Activated naive CD4-positive, alpha-beta T cell treated with anti-CD3 and anti-CD28 coated beads, Interleukin-2, amount 50 U/mL, for 16 hours (primary cell): ENCODE data around the gene ACTR5.
A peak's percentile ranks its signal among the peaks of the same experiment; 100 is the strongest.

Experiments
- DNase-seq: peaks from one replicate; pipeline ENCODE4 v3.0.0-alpha.2; 2020

Gene ACTR5

GRCh38 chr20:38748097-38748860 lies at the start of gene ACTR5:
TSS of gene ACTR5 (plus strand) at chr20:38748460. CDS start at chr20:38748479, 19 bp downstream.
- peak; percentile 98 for DNase-seq

DNA sequence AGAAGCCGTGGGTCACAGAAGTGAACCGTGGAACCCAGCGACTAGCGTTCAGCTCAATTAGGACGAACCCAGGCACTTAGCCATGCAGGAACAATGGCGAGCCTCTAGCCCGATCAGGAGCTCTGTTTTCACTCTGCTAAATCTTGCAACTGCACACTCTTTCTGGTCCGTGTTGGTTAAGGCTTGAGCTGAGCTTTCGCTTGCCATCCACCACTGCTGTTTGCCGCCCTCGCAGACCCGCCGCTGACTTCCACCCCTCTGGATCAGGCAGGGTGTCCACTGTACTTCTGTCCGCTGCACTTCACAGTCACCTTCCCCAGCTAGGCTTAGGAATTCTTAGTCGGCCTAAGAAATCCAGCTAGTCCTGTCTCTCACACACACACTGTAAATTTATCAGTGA lies 49.7 kb upstream of the ACTR5 start:
- DNase-seq, result no peak

DNA sequence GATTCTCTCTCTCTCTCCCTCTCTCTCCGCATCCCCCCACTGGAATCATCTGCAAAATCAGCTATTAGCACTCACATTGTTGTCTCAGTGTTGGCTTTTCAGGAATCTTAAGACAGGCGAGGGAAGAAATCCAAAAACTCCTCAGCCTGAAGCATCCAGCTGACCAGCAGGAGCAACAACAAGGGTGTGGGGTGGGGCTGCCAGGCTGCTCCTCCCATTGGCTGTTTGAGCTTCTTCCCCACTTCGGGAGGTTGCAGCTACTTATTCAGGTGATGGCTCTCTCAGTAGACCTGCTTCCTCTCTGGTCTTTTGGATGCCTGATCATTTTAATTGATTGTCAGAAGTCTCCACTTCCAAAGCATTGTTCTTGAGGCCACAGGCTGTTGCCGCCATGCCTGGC lies 48.1 kb upstream of the ACTR5 start:
- no peak for DNase-seq

DNA sequence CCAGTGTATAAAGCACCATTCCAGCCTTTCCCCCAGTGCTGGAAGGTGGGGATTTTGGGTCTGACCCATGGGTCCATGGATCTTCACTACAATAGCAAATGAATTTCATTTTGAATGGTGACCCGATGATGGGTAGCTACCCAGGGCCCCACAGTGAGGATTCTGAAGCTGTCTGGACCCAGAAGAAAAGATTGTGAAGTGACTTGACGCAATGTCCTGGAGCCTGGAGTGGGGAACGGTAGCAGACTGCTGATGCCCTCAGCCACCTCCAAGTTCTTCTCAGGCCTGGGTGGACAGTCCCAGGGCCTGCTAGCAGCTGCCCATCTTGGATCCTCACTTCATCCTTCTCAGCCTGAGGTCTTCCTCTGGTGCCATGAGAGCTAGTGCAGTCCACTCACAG lies 47.3 kb upstream of the ACTR5 start:
- no peak for DNase-seq

DNA sequence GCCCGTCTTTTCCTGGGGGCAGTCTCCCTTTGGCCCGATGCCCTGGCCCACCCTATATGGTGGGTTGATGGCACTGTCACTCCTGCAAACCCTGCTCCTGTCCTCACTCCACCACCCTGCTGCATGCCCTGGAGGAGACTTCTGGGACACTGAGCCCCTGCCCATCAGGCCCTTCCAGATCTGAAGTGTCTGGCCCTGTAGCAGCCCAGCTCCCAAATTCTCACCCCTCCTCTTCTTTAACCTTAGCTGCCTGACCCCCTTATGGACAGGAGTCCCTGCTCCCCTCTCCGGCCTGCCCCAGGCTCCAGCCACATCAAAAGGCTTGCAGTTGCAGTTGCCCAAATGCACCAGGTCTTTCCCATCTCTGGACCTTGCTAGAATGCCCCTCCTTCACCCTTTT lies 44.7 kb upstream of the ACTR5 start:
- no peak for DNase-seq

DNA sequence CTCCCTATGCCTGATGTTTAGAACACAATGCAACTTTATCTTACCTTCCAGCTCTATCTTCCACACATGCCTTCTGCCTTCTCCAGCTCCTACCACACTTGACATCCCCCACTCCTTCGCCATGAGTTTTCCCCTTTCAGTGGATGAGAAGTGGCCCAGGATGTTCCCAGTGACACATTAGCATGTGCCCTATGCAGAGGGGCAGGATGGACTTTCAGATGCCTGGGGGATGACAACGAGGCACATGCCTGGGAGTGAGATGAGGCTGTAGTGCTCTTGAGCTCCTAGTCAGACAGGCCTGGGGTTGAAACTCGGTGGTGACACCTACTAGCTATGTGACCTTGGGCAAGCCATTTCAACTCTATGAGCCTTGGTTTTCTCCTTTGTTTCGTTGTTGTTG lies 44.1 kb upstream of the ACTR5 start:
- DNase-seq, result no peak

DNA sequence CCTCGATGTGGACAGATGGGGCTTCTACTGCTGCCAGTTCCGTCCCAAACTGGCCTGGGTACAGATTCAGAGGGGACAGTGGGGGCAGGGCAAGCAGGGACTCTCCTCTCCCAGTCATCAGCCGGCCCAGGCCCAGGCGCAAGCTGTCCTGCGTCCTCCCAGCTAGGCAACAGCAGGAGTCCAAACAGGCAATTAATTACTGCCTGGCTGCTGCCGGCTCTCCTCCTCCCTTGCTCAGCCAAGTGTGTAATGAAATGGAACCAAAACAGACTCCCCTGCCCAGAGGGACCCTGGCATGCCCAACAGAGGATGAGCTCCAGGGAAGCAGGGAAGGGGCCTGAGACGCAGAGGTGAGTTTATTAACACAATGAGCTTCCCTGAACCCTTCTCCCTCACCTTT lies 41.8 kb upstream of the ACTR5 start:
- no peak for DNase-seq

DNA sequence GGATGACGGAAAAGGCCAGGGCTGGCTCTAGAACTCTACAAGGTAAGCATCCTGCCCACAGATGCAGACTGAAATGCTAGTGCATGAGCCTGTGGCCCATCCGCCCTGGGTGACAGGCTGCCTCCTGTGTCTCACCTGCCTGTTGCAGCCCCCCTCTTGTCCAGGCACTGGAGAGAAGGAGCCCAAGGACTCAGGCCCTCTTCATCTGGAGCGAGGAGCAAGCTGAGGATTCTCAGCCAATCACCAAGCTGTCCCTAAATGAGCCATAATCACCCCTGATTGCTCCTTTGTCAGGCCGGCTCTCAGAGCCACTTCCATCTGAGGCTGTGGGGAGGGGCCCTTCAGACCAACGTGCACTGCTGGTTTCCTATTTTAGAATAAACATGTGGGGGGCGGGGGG lies 34.0 kb upstream of the ACTR5 start:
- no peak for DNase-seq

GRCh38 chr20:38715646-38716045 lies 32.6 kb upstream of the ACTR5 start:
- no peak for DNase-seq

DNA sequence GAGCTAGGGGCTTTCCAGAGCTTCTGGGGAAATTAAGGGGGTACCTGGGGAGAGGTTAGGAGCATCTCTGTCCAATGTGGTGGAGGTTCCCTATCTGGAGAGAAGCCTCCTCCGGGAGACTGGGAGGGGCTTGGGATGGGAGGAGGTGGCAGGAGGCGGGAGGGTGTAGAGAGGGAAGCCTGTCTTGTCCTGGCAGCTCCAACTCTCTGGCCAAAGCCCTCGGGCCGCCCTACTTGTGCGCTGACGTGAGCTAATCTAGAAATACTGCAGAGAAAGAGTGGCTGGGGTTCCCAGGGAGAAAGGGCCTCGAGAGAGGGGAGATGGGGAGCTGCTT lies 25.6 kb upstream of the ACTR5 start:
- no peak for DNase-seq

GRCh38 chr20:38723017-38723847 lies 25.0 kb upstream of the ACTR5 start:
- peak; percentile 14 for DNase-seq

- peak; percentile 28 for DNase-seq
Measured at GRCh38 chr20:38723848-38724625, 24.2 kb upstream of the ACTR5 start, which contains the start of gene SLC32A1. TSS of gene SLC32A1 (plus strand) at chr20:38724486. CDS start at chr20:38724725, 239 bp downstream.

GRCh38 chr20:38724626-38725147 lies 23.6 kb upstream of the ACTR5 start:
- DNase-seq, result peak; percentile 13

GRCh38 chr20:38725148-38725901 lies 22.9 kb upstream of the ACTR5 start:
- no peak for DNase-seq

GRCh38 chr20:38725931-38726803 lies 22.1 kb upstream of the ACTR5 start:
- peak; percentile 44 for DNase-seq

DNA sequence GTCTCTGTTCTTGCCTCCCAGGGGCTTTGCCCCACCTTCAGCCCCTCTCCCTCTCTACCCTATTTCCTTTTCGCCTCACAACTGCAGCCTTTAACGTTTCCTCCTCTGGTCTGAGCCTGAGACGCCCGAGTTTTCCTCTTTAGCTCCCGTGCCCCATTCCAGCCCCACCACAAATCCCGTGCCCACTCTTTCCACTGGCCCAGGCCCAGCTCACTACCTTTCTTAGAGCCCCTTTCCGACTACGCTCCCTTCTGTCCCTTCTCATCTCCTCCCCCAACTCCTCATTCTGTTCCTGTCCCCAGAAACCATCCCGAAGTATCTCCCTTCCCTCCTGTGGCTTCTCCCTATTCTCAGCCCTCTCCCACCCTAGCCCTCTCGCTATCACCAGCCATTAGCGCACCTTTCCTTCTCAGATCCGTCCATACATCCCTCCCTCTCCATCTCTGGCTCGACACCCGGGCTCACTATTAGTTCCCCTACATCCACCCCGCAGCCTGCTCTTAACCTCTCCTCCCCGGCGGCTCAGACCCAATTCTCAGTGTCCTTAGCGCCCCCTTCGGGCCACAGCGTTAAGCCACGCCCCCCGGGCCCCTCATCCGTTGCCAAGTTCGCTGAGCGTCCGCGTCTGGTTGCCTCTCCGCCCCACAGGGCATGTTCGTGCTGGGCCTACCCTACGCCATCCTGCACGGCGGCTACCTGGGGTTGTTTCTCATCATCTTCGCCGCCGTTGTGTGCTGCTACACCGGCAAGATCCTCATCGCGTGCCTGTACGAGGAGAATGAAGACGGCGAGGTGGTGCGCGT lies 21.3 kb upstream of the ACTR5 start:
- DNase-seq, result peak; percentile 58

DNA sequence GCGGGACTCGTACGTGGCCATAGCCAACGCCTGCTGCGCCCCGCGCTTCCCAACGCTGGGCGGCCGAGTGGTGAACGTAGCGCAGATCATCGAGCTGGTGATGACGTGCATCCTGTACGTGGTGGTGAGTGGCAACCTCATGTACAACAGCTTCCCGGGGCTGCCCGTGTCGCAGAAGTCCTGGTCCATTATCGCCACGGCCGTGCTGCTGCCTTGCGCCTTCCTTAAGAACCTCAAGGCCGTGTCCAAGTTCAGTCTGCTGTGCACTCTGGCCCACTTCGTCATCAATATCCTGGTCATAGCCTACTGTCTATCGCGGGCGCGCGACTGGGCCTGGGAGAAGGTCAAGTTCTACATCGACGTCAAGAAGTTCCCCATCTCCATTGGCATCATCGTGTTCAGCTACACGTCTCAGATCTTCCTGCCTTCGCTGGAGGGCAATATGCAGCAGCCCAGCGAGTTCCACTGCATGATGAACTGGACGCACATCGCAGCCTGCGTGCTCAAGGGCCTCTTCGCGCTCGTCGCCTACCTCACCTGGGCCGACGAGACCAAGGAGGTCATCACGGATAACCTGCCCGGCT lies 20.6 kb upstream of the ACTR5 start:
- DNase-seq, result peak; percentile 12

DNA sequence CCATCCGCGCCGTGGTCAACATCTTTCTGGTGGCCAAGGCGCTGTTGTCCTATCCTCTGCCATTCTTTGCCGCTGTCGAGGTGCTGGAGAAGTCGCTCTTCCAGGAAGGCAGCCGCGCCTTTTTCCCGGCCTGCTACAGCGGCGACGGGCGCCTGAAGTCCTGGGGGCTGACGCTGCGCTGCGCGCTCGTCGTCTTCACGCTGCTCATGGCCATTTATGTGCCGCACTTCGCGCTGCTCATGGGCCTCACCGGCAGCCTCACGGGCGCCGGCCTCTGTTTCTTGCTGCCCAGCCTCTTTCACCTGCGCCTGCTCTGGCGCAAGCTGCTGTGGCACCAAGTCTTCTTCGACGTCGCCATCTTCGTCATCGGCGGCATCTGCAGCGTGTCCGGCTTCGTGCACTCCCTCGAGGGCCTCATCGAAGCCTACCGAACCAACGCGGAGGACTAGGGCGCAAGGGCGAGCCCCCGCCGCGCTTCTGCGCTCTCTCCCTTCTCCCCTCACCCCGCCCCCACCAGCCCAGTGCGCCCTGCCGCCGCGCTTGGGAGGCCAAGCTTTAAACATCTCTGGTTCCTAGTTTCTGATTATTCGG lies 20.0 kb upstream of the ACTR5 start:
- DNase-seq, result no peak

DNA sequence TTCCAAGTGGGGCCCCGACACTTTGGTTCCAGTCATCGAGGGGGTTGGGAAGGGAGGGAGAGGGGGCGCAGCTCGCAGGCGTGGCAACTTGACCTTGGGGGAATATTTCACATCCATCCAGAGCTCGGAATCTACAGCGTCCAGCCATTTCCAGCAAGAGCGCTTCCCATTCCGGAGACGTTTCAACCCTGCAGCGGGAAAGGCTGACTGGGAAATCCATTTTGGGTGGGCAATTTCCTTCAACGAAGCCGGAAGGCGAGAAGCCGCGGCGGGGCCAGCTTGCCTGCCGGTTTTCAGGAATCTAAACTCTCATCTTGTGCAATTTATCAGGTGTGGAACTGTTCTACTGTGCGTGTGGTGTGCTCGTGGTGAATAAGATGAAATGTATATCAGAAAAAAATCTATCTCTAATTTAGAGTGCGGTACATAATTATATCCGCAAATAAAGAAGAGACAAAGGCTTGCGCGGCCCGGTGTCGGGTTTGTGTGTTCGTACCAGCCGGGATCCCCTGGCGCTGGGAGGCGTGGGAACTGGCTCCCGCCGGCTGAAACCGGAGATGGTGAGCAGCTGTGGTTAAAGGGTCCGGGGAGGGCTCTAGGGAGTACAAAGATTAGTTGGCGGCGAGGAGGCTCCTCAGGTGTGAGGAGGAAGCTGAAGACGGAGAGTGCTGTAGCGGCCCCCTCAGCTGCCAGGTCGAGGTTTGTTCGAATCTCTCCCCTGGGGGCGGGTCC lies 19.2 kb upstream of the ACTR5 start:
- peak; percentile 14 for DNase-seq
